Astrocyte (in vitro differentiated cells and primary cell): ENCODE measurements around the gene GABARAP. TPM values are rescaled to one million over a fixed set of nuclear protein-coding genes. Genes with fewer than 3 reads are reported as not detected.

ENCODE experiments used
- DNase-seq: peaks from one replicate; pipeline ENCODE4 v3.0.0-alpha.2; 2010; ENCODE audit warnings: low read depth
- FAIRE-seq: peaks from 2 replicates; lab custom pipeline; 2011; peaks lifted over from hg19 to GRCh38; lab: Jason Lieb, UNC
- H2AFZ ChIP-seq: 2 replicates; pipeline ENCODE4 v1.6.0; 2012; ENCODE audit warnings: low read depth, low read length, inconsistent platforms
- H3K27ac ChIP-seq: 2 replicates; pipeline ENCODE4 v1.5.1; 2011; ENCODE audit warnings: low read depth, low read length, inconsistent platforms
- H3K27me3 ChIP-seq: 2 replicates; pipeline ENCODE4 v1.6.0; 2011; ENCODE audit warnings: low read length, inconsistent platforms; ENCODE audit not compliant: insufficient read depth
- H3K36me3 ChIP-seq: 2 replicates; pipeline ENCODE4 v1.5.1; 2011; ENCODE audit warnings: low read length, inconsistent platforms; ENCODE audit not compliant: insufficient read depth
- H3K4me1 ChIP-seq: 2 replicates; pipeline ENCODE4 v1.5.1; 2011; ENCODE audit warnings: low read length, inconsistent platforms; ENCODE audit not compliant: insufficient read depth
- H3K4me2 ChIP-seq: 2 replicates; pipeline ENCODE4 v1.6.0; 2012; ENCODE audit warnings: low read length, inconsistent platforms
- H3K4me3 ChIP-seq: 2 replicates; pipeline ENCODE4 v1.5.1; 2011; ENCODE audit warnings: low read depth, mild to moderate bottlenecking, low read length, inconsistent platforms; ENCODE audit not compliant: insufficient read depth
- H3K79me2 ChIP-seq: 2 replicates; pipeline ENCODE4 v1.6.0; 2012; ENCODE audit warnings: mild to moderate bottlenecking, low read length, inconsistent platforms; ENCODE audit not compliant: insufficient read depth
- H3K9ac ChIP-seq: 2 replicates; pipeline ENCODE4 v1.6.0; 2012; ENCODE audit warnings: mild to moderate bottlenecking, low read length, inconsistent platforms
- H3K9me3 ChIP-seq: 2 replicates; pipeline ENCODE4 v1.5.1; 2012; ENCODE audit warnings: low read depth, mild to moderate bottlenecking, low read length, inconsistent platforms; ENCODE audit not compliant: insufficient read depth
- H4K20me1 ChIP-seq: 2 replicates; pipeline ENCODE4 v1.6.0; 2012; ENCODE audit warnings: low read length, inconsistent platforms; ENCODE audit not compliant: insufficient read depth
- H3K27ac Mint-ChIP-seq: one replicate; pipeline ENCODE4 v1.8.0; 2021; ENCODE audit warnings: mild to moderate bottlenecking, mixed read lengths; ENCODE audit not compliant: unreplicated experiment
- H3K27me3 Mint-ChIP-seq: one replicate; pipeline ENCODE4 v1.8.0; 2021; ENCODE audit warnings: low read depth, mixed read lengths; ENCODE audit not compliant: unreplicated experiment
- H3K36me3 Mint-ChIP-seq: one replicate; pipeline ENCODE4 v1.8.0; 2021; ENCODE audit warnings: low read depth, mixed read lengths; ENCODE audit not compliant: unreplicated experiment
- H3K4me1 Mint-ChIP-seq: one replicate; pipeline ENCODE4 v1.8.0; 2021; ENCODE audit warnings: low read depth, mixed read lengths; ENCODE audit not compliant: unreplicated experiment
- H3K4me3 Mint-ChIP-seq: one replicate; pipeline ENCODE4 v1.8.0; 2021; ENCODE audit warnings: mild to moderate bottlenecking, moderate library complexity, mixed read lengths; ENCODE audit not compliant: unreplicated experiment
- H3K9me3 Mint-ChIP-seq: one replicate; pipeline ENCODE4 v1.8.0; 2021; ENCODE audit warnings: mild to moderate bottlenecking, mixed read lengths; ENCODE audit not compliant: unreplicated experiment
- CTCF ChIP-seq: IDR thresholded peaks from 2 replicates; pipeline ENCODE4 v1.5.1; 2011; ENCODE audit warnings: low read depth, mild to moderate bottlenecking, inconsistent platforms, low read length, moderate library complexity; ENCODE audit not compliant: insufficient read depth
- EZH2 ChIP-seq: IDR thresholded peaks from 2 replicates; pipeline ENCODE4 v1.6.1; 2012; ENCODE audit warnings: mild to moderate bottlenecking, low read length, inconsistent platforms; ENCODE audit not compliant: insufficient read depth
- total RNA-seq: library from RNA; stranded (reverse); gene quantifications from 2 replicates; pipeline ENCODE4 v1.2.1, GENCODE V29; 2021

The GABARAP gene
- total RNA-seq, 1 donor from 2014 or later, result 434 TPM

GRCh38 chr17:7258731-7259554, 16.7 kb upstream of the GABARAP start:
- FAIRE-seq (no peak), DNase-seq (no peak)
- no peak for TF ChIP-seq CTCF
- TF ChIP-seq EZH2, result no peak
- H3K27ac Mint-ChIP-seq, result no peak overlapping the region
- Histone ChIP-seq H3K4me2 (no peak overlapping the region), H3K27ac (no peak overlapping the region), H3K27me3 (peaks cover 14% of the 10 kb centered on the region), H2AFZ (no peak overlapping the region), H3K9ac (no peak overlapping the region), H4K20me1 (no peaks in the 10 kb centered on the region), H3K4me1 (peaks cover 12% of the 10 kb centered on the region), H3K4me3 (no peak overlapping the region), H3K79me2 (peaks cover 3% of the 10 kb centered on the region), H3K9me3 (no peaks in the 10 kb centered on the region), H3K36me3 (peaks cover 11% of the 10 kb centered on the region)
- peaks cover 15% of the 10 kb centered on the region for H3K36me3 Mint-ChIP-seq
- no peak overlapping the region for H3K4me3 Mint-ChIP-seq
- H3K4me1 Mint-ChIP-seq, result peaks cover 2% of the 10 kb centered on the region
- H3K9me3 Mint-ChIP-seq, result no peaks in the 10 kb centered on the region
- H3K27me3 Mint-ChIP-seq, result peaks cover 14% of the 10 kb centered on the region

- H4K20me1 ChIP-seq, result no peaks in the 10 kb centered on the region
- Mint-ChIP-seq H3K36me3 (peaks cover 15% of the 10 kb centered on the region), H3K27me3 (peaks cover 2% of the 10 kb centered on the region), H3K4me1 (peaks cover 10% of the 10 kb centered on the region), H3K9me3 (no peaks in the 10 kb centered on the region), H3K27ac (no peak overlapping the region), H3K4me3 (no peak overlapping the region)
- H3K4me3 ChIP-seq, result no peak overlapping the region
- no peak overlapping the region for H3K4me2 ChIP-seq
- peaks cover 10% of the 10 kb centered on the region for H3K4me1 ChIP-seq
- peaks cover 11% of the 10 kb centered on the region for H3K36me3 ChIP-seq
- DNase-seq (no peak), FAIRE-seq (no peak)
- no peak overlapping the region for H2AFZ ChIP-seq
- no peaks in the 10 kb centered on the region for H3K9me3 ChIP-seq
- H3K79me2 ChIP-seq, result peaks cover 16% of the 10 kb centered on the region
- H3K9ac ChIP-seq, result no peak overlapping the region
- no peak for TF ChIP-seq EZH2
- no peak for TF ChIP-seq CTCF
- H3K27me3 ChIP-seq, result peaks cover 3% of the 10 kb centered on the region
- H3K27ac ChIP-seq, result no peak overlapping the region
Observed at GRCh38 chr17:7256766-7257456, 14.7 kb upstream of the GABARAP start.
